Liver (tissue), 3 donors: ENCODE data around the gene TMEM125.

ENCODE experiments used
- GABPA ChIP-seq, 2 donors: IDR thresholded peaks in 1 of 2; conservative IDR thresholded peaks in 1 of 2; 2 replicates each; pipeline ENCODE4 v1.6.1; 2016; ENCODE audit warnings: antibody characterized with exemption in 2 of 2, mild to moderate bottlenecking in 1 of 2, moderate library complexity in 1 of 2
- MAX ChIP-seq: IDR thresholded peaks from 2 replicates; pipeline ENCODE4 v1.6.1; 2016; ENCODE audit warnings: antibody characterized with exemption
- RAD21 ChIP-seq, 2 donors: IDR thresholded peaks; 2 replicates each; pipeline ENCODE4 v1.6.1; 2016; ENCODE audit warnings: antibody characterized with exemption in 2 of 2, mild to moderate bottlenecking in 2 of 2
- REST ChIP-seq: IDR thresholded peaks from 2 replicates; pipeline ENCODE4 v1.6.1; 2016; ENCODE audit warnings: antibody characterized with exemption, mild to moderate bottlenecking
- SP1 ChIP-seq: IDR thresholded peaks from 2 replicates; pipeline ENCODE4 v1.6.1; 2018; ENCODE audit warnings: antibody characterized with exemption, mild to moderate bottlenecking
- YY1 ChIP-seq: IDR thresholded peaks from 2 replicates; pipeline ENCODE4 v1.6.1; 2016; ENCODE audit warnings: antibody characterized with exemption, mild to moderate bottlenecking
- ZBTB33 ChIP-seq: IDR thresholded peaks from 2 replicates; pipeline ENCODE4 v1.6.1; 2016; ENCODE audit warnings: antibody characterized with exemption
- TF ChIP-seq, protein P1 (sequence below): fragments of 150-350 bp; IDR thresholded peaks from 2 replicates; pipeline ENCODE4 v1.5.1; 2017; ENCODE audit warnings: improper control_type of control experiment, low read depth, low read length; ENCODE audit not compliant: missing input control
- donor health status: healthy.
- donor health status: healthy.

- TF ChIP-seq, protein P1, sequence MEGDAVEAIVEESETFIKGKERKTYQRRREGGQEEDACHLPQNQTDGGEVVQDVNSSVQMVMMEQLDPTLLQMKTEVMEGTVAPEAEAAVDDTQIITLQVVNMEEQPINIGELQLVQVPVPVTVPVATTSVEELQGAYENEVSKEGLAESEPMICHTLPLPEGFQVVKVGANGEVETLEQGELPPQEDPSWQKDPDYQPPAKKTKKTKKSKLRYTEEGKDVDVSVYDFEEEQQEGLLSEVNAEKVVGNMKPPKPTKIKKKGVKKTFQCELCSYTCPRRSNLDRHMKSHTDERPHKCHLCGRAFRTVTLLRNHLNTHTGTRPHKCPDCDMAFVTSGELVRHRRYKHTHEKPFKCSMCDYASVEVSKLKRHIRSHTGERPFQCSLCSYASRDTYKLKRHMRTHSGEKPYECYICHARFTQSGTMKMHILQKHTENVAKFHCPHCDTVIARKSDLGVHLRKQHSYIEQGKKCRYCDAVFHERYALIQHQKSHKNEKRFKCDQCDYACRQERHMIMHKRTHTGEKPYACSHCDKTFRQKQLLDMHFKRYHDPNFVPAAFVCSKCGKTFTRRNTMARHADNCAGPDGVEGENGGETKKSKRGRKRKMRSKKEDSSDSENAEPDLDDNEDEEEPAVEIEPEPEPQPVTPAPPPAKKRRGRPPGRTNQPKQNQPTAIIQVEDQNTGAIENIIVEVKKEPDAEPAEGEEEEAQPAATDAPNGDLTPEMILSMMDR, result no peak
- TF ChIP-seq ZBTB33 (no peak), GABPA (IDR thresholded peaks at IDR 0.05 in 1 of 2, conservative IDR thresholded peaks at IDR 0.05 in 1 of 2) (no peak), SP1 (no peak), REST (no peak), RAD21 (IDR thresholded peaks at IDR 0.05) (no peak), MAX (no peak), YY1 (no peak)
Observed at GRCh38 chr1:43243299-43243698, 26.5 kb upstream of the TMEM125 start.
